HEK293 (cell line): ENCODE results near the gene DSG2.
A peak's percentile ranks its signal among the peaks of the same experiment; 100 is the strongest.

Source experiments
- HOXC10 ChIP-seq: sonication (generic); formaldehyde crosslinking; IDR thresholded peaks from 2 replicates; pipeline ENCODE4 v1.8.1; 2023; ENCODE audit warnings: mild to moderate bottlenecking, missing genetic modification reagents
- KLF8 ChIP-seq: fragments of 450-650 bp; formaldehyde crosslinking; IDR thresholded peaks from 2 replicates; pipeline ENCODE4 v1.5.1; 2016; ENCODE audit warnings: missing biosample characterization, missing genetic modification characterization
- OVOL3 ChIP-seq: fragments of 450-650 bp; formaldehyde crosslinking; IDR thresholded peaks from 2 replicates; pipeline ENCODE4 v1.5.1; 2016; ENCODE audit warnings: missing biosample characterization, missing genetic modification characterization
- PRDM1 ChIP-seq: fragments of 450-650 bp; formaldehyde crosslinking; IDR thresholded peaks from 2 replicates; pipeline ENCODE4; 2016; ENCODE audit warnings: missing biosample characterization, missing genetic modification characterization
- RBAK ChIP-seq: fragments of 450-650 bp; formaldehyde crosslinking; IDR thresholded peaks from 2 replicates; pipeline ENCODE4 v1.5.1; 2016; ENCODE audit warnings: missing biosample characterization, missing genetic modification characterization
- SETDB1 ChIP-seq: IDR thresholded peaks from one replicate; pipeline ENCODE4 v1.6.1; 2017; ENCODE audit warnings: mild to moderate bottlenecking, low read length, moderate library complexity, mixed read lengths; ENCODE audit not compliant: insufficient read length
- ZBTB20 ChIP-seq: fragments of 450-650 bp; formaldehyde crosslinking; IDR thresholded peaks from 2 replicates; pipeline ENCODE4 v1.5.1; 2016; ENCODE audit warnings: missing biosample characterization, missing genetic modification characterization
- ZFHX2 ChIP-seq: fragments of 450-650 bp; formaldehyde crosslinking; conservative IDR thresholded peaks from 2 replicates; pipeline ENCODE4 v1.5.1; 2016; ENCODE audit warnings: missing biosample characterization, missing genetic modification characterization
- ZIC2 ChIP-seq: fragments of 450-650 bp; formaldehyde crosslinking; IDR thresholded peaks from 2 replicates; pipeline ENCODE4 v1.5.1; 2016; ENCODE audit warnings: missing biosample characterization, missing genetic modification characterization
- ZNF114 ChIP-seq: fragments of 450-650 bp; formaldehyde crosslinking; IDR thresholded peaks from 2 replicates; pipeline ENCODE4 v1.5.0; 2017; ENCODE audit warnings: missing biosample characterization, missing genetic modification characterization
- ZNF175 ChIP-seq: fragments of 450-650 bp; formaldehyde crosslinking; IDR thresholded peaks from 2 replicates; pipeline ENCODE4 v1.5.1; 2016; ENCODE audit warnings: missing biosample characterization, missing genetic modification characterization
- ZNF292 ChIP-seq: fragments of 450-650 bp; formaldehyde crosslinking; IDR thresholded peaks from 2 replicates; pipeline ENCODE4 v1.5.1; 2016; ENCODE audit warnings: low read depth, missing biosample characterization, missing genetic modification characterization, borderline replicate concordance
- ZNF48 ChIP-seq: fragments of 450-650 bp; formaldehyde crosslinking; IDR thresholded peaks from 2 replicates; pipeline ENCODE4 v1.5.1; 2016; ENCODE audit warnings: missing biosample characterization, missing genetic modification characterization
- ZNF521 ChIP-seq: fragments of 450-650 bp; formaldehyde crosslinking; IDR thresholded peaks from 2 replicates; pipeline ENCODE4 v1.5.1; 2017; ENCODE audit warnings: missing biosample characterization, mild to moderate bottlenecking, missing genetic modification characterization
- ZNF660 ChIP-seq: fragments of 450-650 bp; IDR thresholded peaks from 2 replicates; pipeline ENCODE4 v1.5.1; 2018; ENCODE audit warnings: missing biosample characterization, mild to moderate bottlenecking, missing genetic modification characterization
- ZNF76 ChIP-seq: fragments of 450-650 bp; formaldehyde crosslinking; IDR thresholded peaks from 2 replicates; pipeline ENCODE4; 2016; ENCODE audit warnings: low read depth, missing biosample characterization, missing genetic modification characterization, borderline replicate concordance
- ZNF792 ChIP-seq: fragments of 450-650 bp; formaldehyde crosslinking; IDR thresholded peaks from 2 replicates; pipeline ENCODE4 v1.5.1; 2016; ENCODE audit warnings: missing biosample characterization, missing genetic modification characterization
- TF ChIP-seq, protein P1 (sequence below): fragments of 450-650 bp; formaldehyde crosslinking; IDR thresholded peaks from 2 replicates; pipeline ENCODE4 v1.5.1; 2017; ENCODE audit warnings: missing biosample characterization, missing genetic modification characterization
- TF ChIP-seq, protein P2 (sequence below): fragments of 450-650 bp; formaldehyde crosslinking; IDR thresholded peaks from 2 replicates; pipeline ENCODE4 v1.5.1; 2016; ENCODE audit warnings: missing biosample characterization, missing genetic modification characterization
- TF ChIP-seq, protein P3 (sequence below): fragments of 450-650 bp; formaldehyde crosslinking; IDR thresholded peaks from 2 replicates; pipeline ENCODE4 v1.5.0; 2017; ENCODE audit warnings: missing biosample characterization, missing genetic modification characterization, borderline replicate concordance
- TF ChIP-seq, protein P4 (sequence below): fragments of 450-650 bp; formaldehyde crosslinking; IDR thresholded peaks from 2 replicates; pipeline ENCODE4 v1.5.1; 2016; ENCODE audit warnings: missing biosample characterization, missing genetic modification characterization
- TF ChIP-seq, protein P5 (sequence below): fragments of 450-650 bp; IDR thresholded peaks from 2 replicates; pipeline ENCODE4 v1.5.1; 2018; ENCODE audit warnings: missing biosample characterization, mild to moderate bottlenecking, missing genetic modification characterization
- TF ChIP-seq, protein P6 (sequence below): fragments of 450-650 bp; formaldehyde crosslinking; IDR thresholded peaks from 2 replicates; pipeline ENCODE4 v1.5.1; 2016; ENCODE audit warnings: missing biosample characterization, missing genetic modification characterization, borderline replicate concordance

The DSG2 gene

DNA sequence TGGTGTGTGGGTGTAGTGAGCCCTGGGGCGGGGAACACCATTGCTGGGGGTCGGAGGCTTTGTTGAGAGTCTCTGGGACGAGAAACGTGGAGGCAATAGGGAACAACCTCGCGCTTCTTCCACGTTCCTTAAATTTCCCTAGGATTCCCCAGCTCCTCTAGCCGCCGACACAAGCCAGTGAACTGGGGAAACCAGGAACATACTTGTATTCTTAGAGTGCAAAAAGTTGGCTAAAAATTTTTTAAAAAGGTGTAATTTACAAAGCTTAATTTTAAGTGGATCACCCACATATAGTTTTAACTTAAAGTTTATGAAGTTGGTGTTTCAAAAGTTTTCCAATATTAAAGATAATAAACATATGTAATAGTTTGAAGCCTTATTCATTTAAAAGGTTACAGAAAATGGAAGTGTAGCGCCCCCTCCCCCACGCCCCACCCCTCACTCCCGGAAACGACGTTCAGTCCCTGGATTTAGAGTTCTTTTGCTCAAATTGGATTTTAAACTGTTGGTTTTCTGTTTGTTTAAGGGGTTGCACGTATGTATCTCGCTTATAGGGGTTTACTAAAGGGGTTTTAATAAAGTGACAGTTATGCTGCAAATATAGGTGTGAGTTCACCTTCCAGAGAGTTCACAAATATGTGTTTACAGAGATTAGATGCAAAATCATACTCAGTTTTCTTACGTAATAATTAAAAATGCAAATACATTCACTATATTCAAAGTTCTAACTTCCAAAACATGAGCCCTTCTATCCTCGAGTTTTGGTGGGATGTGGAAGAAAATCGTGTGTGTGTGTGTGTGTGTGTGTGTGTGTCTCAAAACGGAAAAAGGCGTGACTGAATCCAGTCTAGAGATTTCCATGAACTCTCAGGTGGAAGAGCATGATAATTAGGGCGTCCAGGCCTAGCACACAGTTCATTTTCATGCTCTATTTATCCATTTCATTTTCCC, 872 bp downstream of the DSG2 start (continued):
- TF ChIP-seq, protein P1, sequence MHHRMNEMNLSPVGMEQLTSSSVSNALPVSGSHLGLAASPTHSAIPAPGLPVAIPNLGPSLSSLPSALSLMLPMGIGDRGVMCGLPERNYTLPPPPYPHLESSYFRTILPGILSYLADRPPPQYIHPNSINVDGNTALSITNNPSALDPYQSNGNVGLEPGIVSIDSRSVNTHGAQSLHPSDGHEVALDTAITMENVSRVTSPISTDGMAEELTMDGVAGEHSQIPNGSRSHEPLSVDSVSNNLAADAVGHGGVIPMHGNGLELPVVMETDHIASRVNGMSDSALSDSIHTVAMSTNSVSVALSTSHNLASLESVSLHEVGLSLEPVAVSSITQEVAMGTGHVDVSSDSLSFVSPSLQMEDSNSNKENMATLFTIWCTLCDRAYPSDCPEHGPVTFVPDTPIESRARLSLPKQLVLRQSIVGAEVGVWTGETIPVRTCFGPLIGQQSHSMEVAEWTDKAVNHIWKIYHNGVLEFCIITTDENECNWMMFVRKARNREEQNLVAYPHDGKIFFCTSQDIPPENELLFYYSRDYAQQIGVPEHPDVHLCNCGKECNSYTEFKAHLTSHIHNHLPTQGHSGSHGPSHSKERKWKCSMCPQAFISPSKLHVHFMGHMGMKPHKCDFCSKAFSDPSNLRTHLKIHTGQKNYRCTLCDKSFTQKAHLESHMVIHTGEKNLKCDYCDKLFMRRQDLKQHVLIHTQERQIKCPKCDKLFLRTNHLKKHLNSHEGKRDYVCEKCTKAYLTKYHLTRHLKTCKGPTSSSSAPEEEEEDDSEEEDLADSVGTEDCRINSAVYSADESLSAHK, result no peak
- TF ChIP-seq ZNF660 (tag by site-specific recombination) (no peak), ZNF521 (tag by site-specific recombination) (no peak), RBAK (no peak), ZFHX2 (tag by site-specific recombination) (no peak), KLF8 (tag by site-specific recombination) (0 out of 2 replicates have a peak, but pooled peaks have one; percentile 9), ZNF76 (tag by site-specific recombination) (peak; percentile 37; the same call in 1 of the 2 replicates), HOXC10 (CRISPR knock-in tag) (no peak), ZIC2 (tag by site-specific recombination) (no peak), ZNF48 (no peak), ZNF292 (tag by site-specific recombination) (no peak), ZBTB20 (tag by site-specific recombination) (no peak), ZNF792 (no peak), ZNF114 (tag by site-specific recombination) (no peak), PRDM1 (tag by site-specific recombination) (peak; percentile 37; the same call in 1 of the 2 replicates), ZNF175 (no peak), OVOL3 (tag by site-specific recombination) (no peak), SETDB1 (peak; percentile 16)
- TF ChIP-seq, protein P2, sequence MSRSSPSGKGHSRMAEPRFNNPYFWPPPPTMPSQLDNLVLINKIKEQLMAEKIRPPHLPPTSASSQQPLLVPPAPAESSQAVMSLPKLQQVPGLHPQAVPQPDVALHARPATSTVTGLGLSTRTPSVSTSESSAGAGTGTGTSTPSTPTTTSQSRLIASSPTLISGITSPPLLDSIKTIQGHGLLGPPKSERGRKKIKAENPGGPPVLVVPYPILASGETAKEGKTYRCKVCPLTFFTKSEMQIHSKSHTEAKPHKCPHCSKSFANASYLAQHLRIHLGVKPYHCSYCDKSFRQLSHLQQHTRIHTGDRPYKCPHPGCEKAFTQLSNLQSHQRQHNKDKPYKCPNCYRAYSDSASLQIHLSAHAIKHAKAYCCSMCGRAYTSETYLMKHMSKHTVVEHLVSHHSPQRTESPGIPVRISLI (tag by site-specific recombination), result no peak
- TF ChIP-seq, protein P3, sequence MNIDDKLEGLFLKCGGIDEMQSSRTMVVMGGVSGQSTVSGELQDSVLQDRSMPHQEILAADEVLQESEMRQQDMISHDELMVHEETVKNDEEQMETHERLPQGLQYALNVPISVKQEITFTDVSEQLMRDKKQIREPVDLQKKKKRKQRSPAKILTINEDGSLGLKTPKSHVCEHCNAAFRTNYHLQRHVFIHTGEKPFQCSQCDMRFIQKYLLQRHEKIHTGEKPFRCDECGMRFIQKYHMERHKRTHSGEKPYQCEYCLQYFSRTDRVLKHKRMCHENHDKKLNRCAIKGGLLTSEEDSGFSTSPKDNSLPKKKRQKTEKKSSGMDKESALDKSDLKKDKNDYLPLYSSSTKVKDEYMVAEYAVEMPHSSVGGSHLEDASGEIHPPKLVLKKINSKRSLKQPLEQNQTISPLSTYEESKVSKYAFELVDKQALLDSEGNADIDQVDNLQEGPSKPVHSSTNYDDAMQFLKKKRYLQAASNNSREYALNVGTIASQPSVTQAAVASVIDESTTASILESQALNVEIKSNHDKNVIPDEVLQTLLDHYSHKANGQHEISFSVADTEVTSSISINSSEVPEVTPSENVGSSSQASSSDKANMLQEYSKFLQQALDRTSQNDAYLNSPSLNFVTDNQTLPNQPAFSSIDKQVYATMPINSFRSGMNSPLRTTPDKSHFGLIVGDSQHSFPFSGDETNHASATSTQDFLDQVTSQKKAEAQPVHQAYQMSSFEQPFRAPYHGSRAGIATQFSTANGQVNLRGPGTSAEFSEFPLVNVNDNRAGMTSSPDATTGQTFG (tag by site-specific recombination), result no peak
- TF ChIP-seq, protein P4, sequence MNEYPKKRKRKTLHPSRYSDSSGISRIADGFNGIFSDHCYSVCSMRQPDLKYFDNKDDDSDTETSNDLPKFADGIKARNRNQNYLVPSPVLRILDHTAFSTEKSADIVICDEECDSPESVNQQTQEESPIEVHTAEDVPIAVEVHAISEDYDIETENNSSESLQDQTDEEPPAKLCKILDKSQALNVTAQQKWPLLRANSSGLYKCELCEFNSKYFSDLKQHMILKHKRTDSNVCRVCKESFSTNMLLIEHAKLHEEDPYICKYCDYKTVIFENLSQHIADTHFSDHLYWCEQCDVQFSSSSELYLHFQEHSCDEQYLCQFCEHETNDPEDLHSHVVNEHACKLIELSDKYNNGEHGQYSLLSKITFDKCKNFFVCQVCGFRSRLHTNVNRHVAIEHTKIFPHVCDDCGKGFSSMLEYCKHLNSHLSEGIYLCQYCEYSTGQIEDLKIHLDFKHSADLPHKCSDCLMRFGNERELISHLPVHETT (tag by site-specific recombination), result no peak
- TF ChIP-seq, protein P5, sequence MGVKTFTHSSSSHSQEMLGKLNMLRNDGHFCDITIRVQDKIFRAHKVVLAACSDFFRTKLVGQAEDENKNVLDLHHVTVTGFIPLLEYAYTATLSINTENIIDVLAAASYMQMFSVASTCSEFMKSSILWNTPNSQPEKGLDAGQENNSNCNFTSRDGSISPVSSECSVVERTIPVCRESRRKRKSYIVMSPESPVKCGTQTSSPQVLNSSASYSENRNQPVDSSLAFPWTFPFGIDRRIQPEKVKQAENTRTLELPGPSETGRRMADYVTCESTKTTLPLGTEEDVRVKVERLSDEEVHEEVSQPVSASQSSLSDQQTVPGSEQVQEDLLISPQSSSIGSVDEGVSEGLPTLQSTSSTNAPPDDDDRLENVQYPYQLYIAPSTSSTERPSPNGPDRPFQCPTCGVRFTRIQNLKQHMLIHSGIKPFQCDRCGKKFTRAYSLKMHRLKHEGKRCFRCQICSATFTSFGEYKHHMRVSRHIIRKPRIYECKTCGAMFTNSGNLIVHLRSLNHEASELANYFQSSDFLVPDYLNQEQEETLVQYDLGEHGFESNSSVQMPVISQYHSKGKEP (tag by site-specific recombination), result no peak
- TF ChIP-seq, protein P6, sequence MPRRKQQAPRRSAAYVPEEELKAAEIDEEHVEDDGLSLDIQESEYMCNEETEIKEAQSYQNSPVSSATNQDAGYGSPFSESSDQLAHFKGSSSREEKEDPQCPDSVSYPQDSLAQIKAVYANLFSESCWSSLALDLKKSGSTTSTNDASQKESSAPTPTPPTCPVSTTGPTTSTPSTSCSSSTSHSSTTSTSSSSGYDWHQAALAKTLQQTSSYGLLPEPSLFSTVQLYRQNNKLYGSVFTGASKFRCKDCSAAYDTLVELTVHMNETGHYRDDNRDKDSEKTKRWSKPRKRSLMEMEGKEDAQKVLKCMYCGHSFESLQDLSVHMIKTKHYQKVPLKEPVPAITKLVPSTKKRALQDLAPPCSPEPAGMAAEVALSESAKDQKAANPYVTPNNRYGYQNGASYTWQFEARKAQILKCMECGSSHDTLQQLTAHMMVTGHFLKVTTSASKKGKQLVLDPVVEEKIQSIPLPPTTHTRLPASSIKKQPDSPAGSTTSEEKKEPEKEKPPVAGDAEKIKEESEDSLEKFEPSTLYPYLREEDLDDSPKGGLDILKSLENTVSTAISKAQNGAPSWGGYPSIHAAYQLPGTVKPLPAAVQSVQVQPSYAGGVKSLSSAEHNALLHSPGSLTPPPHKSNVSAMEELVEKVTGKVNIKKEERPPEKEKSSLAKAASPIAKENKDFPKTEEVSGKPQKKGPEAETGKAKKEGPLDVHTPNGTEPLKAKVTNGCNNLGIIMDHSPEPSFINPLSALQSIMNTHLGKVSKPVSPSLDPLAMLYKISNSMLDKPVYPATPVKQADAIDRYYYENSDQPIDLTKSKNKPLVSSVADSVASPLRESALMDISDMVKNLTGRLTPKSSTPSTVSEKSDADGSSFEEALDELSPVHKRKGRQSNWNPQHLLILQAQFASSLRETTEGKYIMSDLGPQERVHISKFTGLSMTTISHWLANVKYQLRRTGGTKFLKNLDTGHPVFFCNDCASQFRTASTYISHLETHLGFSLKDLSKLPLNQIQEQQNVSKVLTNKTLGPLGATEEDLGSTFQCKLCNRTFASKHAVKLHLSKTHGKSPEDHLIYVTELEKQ (tag by site-specific recombination), result no peak
